Adipose tissue (tissue), 3 donors: ENCODE data around the gene VPS37C. TPM values are rescaled to one million over a fixed set of nuclear protein-coding genes. Genes with fewer than 3 reads are reported as not detected.

ENCODE experiments used
- H3K27ac ChIP-seq: one replicate; pipeline ENCODE4 v1.5.1; 2013; ENCODE audit warnings: low read depth, low read length
- WGBS, 3 donors: extraction: QIAGEN DNeasy Blood & Tissue Kit; methylation state at CpG; one replicate each; pipeline ENCODE4 v1.1.7; 2013; 5-methylcytosine and 5-hydroxymethylcytosine counted together
- polyA plus RNA-seq, 3 donors: library from polyadenylated mRNA; stranded (reverse); fragments of 200-250 nt; gene quantifications; one replicate each; pipeline ENCODE4 v1.2.3, GENCODE V29; 2013
- donor health status: healthy with polysubstance abuse.
- donor health status: Bipolar disorder and iron deficiency.
- donor health status: healthy.

Gene VPS37C
- polyA plus RNA-seq, 3 donors, result 14.2 to 17.6 (median 15.2) TPM

GRCh38 chr11:61160487-61161189 lies 588 bp downstream of the VPS37C start:
- WGBS, 3 donors, result 10 to 14% (median 12%) methylated on average over 17 to 25 of the region's 25 CpGs
- peak overlapping the region; percentile 94 for H3K27ac ChIP-seq

- 10 to 44% (median 29%) methylated on average over 3 of the region's 3 CpGs for WGBS, 3 donors
- no peak overlapping the region for H3K27ac ChIP-seq
Measured at GRCh38 chr11:61158691-61159381, 2.4 kb downstream of the VPS37C start.

- WGBS, 3 donors, result 60 to 81% (median 71%) methylated on average over 3 of the region's 3 CpGs
- H3K27ac ChIP-seq, result no peak overlapping the region
Measured at GRCh38 chr11:61157743-61158142, 3.5 kb downstream of the VPS37C start.

GRCh38 chr11:61155741-61156140 lies 5.5 kb downstream of the VPS37C start:
- WGBS, 3 donors, result 79 to 85% (median 82%) methylated on average over 5 of the region's 5 CpGs
- no peak overlapping the region for H3K27ac ChIP-seq

GRCh38 chr11:61155312-61155711 lies 5.9 kb downstream of the VPS37C start:
- WGBS, 3 donors, result 97 to 100% (median 98%) methylated on average over 1 of the region's 1 CpG
- H3K27ac ChIP-seq, result no peak overlapping the region

- no peak overlapping the region for H3K27ac ChIP-seq
Measured at GRCh38 chr11:61154528-61154927, 6.7 kb downstream of the VPS37C start.

GRCh38 chr11:61153593-61154095 lies 7.6 kb downstream of the VPS37C start:
- no peak overlapping the region for H3K27ac ChIP-seq
- WGBS, 3 donors, result 77 to 83% (median 78%) methylated on average over 2 of the region's 2 CpGs

More at GRCh38 chr11:61154528-61154927, 6.7 kb downstream of the VPS37C start:
- 95 to 98% (median 97%) methylated on average over 4 of the region's 4 CpGs for WGBS, 3 donors

- WGBS, 3 donors, result 66 to 73% (median 67%) methylated on average over 9 of the region's 9 CpGs
- no peak overlapping the region for H3K27ac ChIP-seq
Measured at GRCh38 chr11:61152816-61153592, 8.2 kb downstream of the VPS37C start.

GRCh38 chr11:61151545-61152252 lies 9.5 kb downstream of the VPS37C start:
- WGBS, 3 donors, result 44 to 85% (median 79%) methylated on average over 12 of the region's 12 CpGs
- no peak overlapping the region for H3K27ac ChIP-seq

- no peak overlapping the region for H3K27ac ChIP-seq
- 77 to 80% (median 79%) methylated on average over 19 of the region's 19 CpGs for WGBS, 3 donors
Measured at GRCh38 chr11:61150706-61151544, 10.3 kb downstream of the VPS37C start.

- H3K27ac ChIP-seq, result no peak overlapping the region
- WGBS, 3 donors, result 31 to 47% (median 44%) methylated on average over 13 of the region's 13 CpGs
Measured at GRCh38 chr11:61149624-61150615, 11.3 kb downstream of the VPS37C start.

- 36 to 69% (median 61%) methylated on average over 11 of the region's 11 CpGs for WGBS, 3 donors
- H3K27ac ChIP-seq, result no peak overlapping the region
Measured at GRCh38 chr11:61147791-61148620, 13.2 kb downstream of the VPS37C start.

- 52 to 60% (median 54%) methylated on average over 10 of the region's 10 CpGs for WGBS, 3 donors
- H3K27ac ChIP-seq, result no peak overlapping the region
Measured at GRCh38 chr11:61147271-61147670, 14.0 kb downstream of the VPS37C start.

GRCh38 chr11:61146416-61146815 lies 14.8 kb downstream of the VPS37C start:
- 76 to 83% (median 82%) methylated on average over 9 of the region's 9 CpGs for WGBS, 3 donors

GRCh38 chr11:61145228-61146005 lies 15.8 kb downstream of the VPS37C start:
- no peak overlapping the region for H3K27ac ChIP-seq
- 85 to 89% (median 86%) methylated on average over 17 of the region's 17 CpGs for WGBS, 3 donors

More at GRCh38 chr11:61146416-61146815, 14.8 kb downstream of the VPS37C start:
- no peak overlapping the region for H3K27ac ChIP-seq
